HG03342 (cell line): ENCODE results near the gene SRPK2.
"Not testable (repeated sequence)": the region's sequence is repeated elsewhere in the genome, so short reads cannot be mapped to it uniquely, and the experiment has no call there.

Source experiments
- ATAC-seq: cut with Tn5 transposase; IDR thresholded peaks from one replicate; pipeline ENCODE4 v1.9.1; 2021; ENCODE audit warnings: mild to moderate bottlenecking, moderate library complexity; ENCODE audit not compliant: unreplicated experiment

The SRPK2 gene

GRCh38 chr7:105345003-105345402 lies 43.7 kb downstream of the SRPK2 start:
- ATAC-seq = no peak

DNA sequence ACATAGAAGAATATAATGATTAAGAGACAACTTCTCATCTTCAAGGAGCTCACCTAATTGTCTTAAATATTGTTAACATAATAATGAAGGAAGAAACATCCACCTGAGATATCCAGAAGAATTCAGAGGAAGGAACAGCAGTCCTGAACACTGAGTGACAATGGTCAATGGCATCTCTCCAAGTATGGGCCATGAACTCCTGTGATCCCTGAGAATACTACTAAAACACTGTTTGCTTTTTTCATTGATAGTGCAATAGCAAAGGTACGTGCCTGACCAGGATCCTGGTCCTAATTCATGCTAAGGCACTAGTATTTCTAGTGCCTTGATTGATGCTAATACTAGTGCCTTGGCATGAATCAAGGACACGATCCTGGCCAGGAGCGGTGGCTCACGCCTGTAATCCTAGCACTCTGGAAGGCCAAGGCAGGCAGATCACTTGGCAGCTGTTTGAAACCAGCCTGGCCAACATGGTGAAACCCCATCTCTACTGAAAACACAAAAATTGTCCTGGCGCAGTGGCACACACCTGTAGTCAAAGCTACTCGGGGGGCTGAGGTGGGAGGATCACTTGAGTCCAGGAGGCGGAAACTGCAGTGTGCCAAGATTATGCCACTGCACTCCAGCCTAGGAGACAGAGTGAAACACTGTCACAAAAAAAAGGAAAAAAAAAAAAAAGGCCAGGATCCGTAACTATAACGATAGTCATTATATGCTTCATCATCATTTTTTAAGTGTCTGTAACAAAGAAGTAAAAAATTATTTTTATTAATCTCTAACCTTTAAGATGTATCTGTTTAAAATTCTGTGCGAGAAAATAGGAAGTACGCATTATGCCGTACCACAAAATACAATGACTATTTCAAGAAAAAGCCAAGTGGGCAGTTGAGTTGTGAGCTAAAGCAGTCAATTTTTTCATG lies 49.1 kb downstream of the SRPK2 start:
- no peak for ATAC-seq

DNA sequence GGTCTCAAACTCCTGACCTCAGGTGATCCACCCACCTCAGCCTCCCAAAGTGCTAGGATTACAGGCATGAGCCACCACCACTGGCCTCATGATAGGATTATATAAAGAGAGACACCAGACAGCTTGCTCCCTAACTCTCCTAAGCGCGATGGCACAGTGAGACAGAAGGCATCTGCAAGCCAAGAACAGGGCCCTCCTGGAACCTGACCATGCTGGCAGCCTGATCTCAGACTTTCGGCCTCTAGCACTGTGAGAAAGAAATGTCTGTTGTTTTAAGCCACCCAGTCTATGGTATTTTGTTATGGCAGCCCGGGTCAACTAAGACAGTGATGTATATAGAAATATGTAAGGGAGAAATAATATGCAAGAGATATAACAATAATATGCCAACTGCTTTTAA lies 51.2 kb downstream of the SRPK2 start:
- ATAC-seq = no peak

- no peak for ATAC-seq
Measured at GRCh38 chr7:105336009-105336408, 52.7 kb downstream of the SRPK2 start.

DNA sequence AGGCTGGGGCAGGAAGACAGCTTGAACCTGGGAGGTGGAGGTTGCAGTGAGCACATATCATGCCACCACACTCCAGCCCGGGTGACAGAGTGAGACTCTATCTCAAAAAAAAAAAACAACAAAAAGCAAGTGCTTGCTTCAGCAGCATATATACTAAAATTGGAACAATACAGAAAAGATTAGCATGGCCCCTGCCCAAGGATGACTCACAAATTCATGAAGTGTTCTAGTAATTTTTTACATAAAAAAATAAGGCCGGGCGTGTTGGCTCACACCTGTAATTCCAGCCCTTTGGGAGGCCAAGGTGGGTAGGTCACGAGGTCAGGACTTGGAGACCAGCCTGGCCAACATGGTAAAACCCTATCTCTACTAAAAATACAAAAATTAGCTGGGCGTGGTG lies 56.1 kb downstream of the SRPK2 start:
- not testable (repeated sequence) for ATAC-seq

GRCh38 chr7:105330526-105330925 lies 58.2 kb downstream of the SRPK2 start:
- no peak for ATAC-seq

DNA sequence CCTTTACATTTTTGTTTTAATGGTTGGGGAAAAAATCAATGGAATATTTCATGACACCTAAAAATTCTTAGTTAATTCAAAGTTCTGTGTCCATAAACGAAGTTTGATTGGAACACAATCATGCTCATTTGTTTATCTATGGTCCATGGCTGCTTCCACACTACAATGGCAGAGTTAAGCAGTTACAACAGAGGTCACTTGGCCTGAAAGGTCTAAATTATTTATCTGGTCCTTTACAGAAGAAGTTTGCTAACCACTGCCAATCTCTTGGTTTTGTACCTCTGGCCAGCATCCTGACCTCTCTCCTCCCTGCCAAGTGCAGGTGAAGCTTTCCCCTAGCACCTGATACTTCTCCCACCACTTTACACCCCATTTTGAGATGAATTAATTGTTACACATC lies 61.5 kb downstream of the SRPK2 start:
- no peak for ATAC-seq

DNA sequence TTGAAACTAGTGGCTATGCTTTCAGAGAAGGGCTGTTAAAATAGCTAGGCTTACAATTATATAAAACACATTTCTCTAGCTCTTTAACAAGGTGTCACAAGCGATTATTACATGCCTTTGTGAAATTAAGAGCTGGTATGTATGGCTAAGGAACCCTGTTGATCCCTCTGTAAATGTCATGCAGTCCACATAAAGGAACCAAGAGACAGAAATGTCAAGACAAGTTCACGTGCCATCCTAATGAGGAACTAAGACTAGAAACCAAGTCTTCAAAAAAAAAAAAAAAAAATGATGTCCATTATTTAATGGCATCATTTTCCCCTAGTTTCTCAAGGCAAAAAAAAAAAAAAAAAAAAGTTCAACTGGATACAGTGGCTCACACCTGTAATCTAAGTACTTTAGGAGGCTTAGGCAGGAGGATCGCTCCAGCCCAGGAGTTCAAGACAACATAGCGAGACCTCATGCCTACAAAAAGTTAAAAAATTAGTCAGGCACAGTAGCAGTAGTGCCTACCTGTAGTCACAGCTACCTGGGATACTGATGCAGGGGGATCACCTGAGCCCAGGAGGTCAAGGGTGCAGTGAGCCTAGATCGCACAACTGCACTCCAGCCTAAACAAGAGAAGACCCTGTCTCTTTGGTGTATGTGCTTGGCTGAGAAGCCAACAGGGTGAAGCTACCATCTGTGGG lies 63.4 kb downstream of the SRPK2 start:
- peak; percentile 66 for ATAC-seq

- not testable (repeated sequence) for ATAC-seq
Measured at GRCh38 chr7:105324606-105325005, 64.1 kb downstream of the SRPK2 start.

DNA sequence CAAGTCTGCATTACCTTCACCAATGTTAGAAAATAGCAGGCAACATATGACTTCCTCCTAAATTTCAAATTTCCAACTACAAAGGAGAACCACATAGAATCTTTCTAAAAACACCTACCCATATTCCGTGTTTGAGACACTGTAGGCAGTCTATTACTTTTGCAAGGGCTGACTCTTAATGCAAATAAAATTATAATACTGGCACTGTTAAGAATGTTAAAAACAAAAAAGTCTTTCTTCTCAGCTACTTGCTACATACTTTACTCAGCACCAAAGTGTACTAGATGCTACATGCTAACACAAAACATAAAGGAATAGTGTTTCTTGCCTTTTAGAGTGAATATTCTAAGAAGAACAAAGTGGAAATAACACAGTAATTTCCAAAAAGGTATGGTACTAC lies 65.4 kb downstream of the SRPK2 start:
- no peak for ATAC-seq

GRCh38 chr7:105322655-105323277 lies 66.0 kb downstream of the SRPK2 start:
- ATAC-seq = no peak

GRCh38 chr7:105321754-105322455 lies 66.8 kb downstream of the SRPK2 start:
- no peak for ATAC-seq

DNA sequence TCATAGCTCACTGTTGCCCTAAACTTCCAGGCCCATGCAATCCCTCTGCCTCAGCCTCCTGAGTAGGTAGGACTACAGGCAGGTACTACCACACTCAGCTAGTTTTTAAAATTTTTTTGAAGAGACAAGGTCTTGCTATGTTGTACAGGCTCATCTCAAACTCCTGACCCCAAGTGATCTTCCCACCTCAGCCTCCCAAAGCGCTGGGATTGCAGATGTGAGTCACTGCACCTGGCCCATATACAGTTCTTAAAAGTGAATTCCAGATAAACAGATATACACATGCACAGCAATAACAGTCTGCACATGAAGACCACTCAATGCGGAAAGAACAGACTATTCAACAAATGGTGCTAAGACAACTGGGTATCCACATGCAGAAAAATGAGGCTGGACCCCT lies 67.8 kb downstream of the SRPK2 start:
- ATAC-seq = no peak

DNA sequence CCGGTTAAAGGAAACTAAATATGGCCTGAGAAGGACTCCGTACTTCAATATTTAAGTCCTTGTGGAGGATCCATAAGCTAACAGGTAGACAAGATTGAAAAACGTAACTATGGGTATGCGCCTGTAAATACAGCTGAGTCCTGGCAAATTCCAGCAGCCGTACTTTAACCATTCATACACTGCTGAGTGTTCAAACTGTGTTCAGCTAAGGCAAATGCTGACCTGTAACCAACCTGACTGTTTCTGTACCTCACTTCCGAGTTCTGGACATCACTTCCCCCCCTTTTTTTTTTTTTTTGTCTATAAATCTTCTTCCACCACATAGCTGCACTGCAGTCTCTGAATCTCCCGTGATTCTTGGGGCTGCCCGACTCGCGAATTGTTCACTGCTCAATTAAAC lies 69.1 kb downstream of the SRPK2 start:
- ATAC-seq = no peak

GRCh38 chr7:105316578-105317344 lies 72.0 kb downstream of the SRPK2 start:
- no peak for ATAC-seq

- no peak for ATAC-seq
Measured at GRCh38 chr7:105315357-105315756, 73.4 kb downstream of the SRPK2 start.

GRCh38 chr7:105309235-105310169 lies 79.2 kb downstream of the SRPK2 start:
- no peak for ATAC-seq

GRCh38 chr7:105307163-105307672 lies 81.5 kb downstream of the SRPK2 start:
- no peak for ATAC-seq

GRCh38 chr7:105306298-105306748 lies 82.4 kb downstream of the SRPK2 start:
- ATAC-seq = no peak
